HL-60/S4 treated with retinoic acid at 250 ng/mL for 4 days and 3 days (cell line): ENCODE measurements around the gene RAB44.
"Not testable (repeated sequence)": the region's sequence is repeated elsewhere in the genome, so short reads cannot be mapped to it uniquely, and the experiment has no call there.

Experiments used
- in situ Hi-C: fragments of 300-500 bp; cut with MboI; formaldehyde crosslinking; loops from 2 replicates; pipeline ENCODE4 v1.7.0; 2022; ENCODE audit warnings: low sequenced_read_pairs

Gene RAB44

GRCh38 chr6:36697481-36697903, at the start of gene RAB44:
RAB44 (plus strand) TSS chr6:36697826; CDS start chr6:36704236, 6,410 bp downstream.
- in situ Hi-C loops = no loop called here

GRCh38 chr6:36649086-36649485, 48.5 kb upstream of the RAB44 start:
- in situ Hi-C loops = no loop called here

GRCh38 chr6:36649701-36650484, 47.7 kb upstream of the RAB44 start:
- in situ Hi-C loops = no loop called here

GRCh38 chr6:36650848-36651478, 46.7 kb upstream of the RAB44 start:
- in situ Hi-C loops = no loop called here

- in situ Hi-C loops = no loop called here
These were observed 45.8 kb upstream of the RAB44 start for GRCh38 chr6:36651659-36652379.

- in situ Hi-C loops = not testable (repeated sequence)
These were observed 43.2 kb upstream of the RAB44 start for GRCh38 chr6:36654469-36654868.

GRCh38 chr6:36655085-36655724, 42.4 kb upstream of the RAB44 start:
- in situ Hi-C loops = no loop called here

GRCh38 chr6:36656441-36656840, 41.2 kb upstream of the RAB44 start:
- in situ Hi-C loops = no loop called here

- in situ Hi-C loops = no loop called here
These were observed 40.4 kb upstream of the RAB44 start for GRCh38 chr6:36657271-36657670.

- in situ Hi-C loops = no loop called here
These were observed 39.6 kb upstream of the RAB44 start for GRCh38 chr6:36657942-36658544.

GRCh38 chr6:36659271-36659670, 38.4 kb upstream of the RAB44 start:
- in situ Hi-C loops = no loop called here

- in situ Hi-C loops = no loop called here
These were observed 36.7 kb upstream of the RAB44 start for GRCh38 chr6:36660771-36661471.

- in situ Hi-C loops = no loop called here
These were observed 35.2 kb upstream of the RAB44 start for GRCh38 chr6:36662380-36662779.

GRCh38 chr6:36662827-36663256, 34.8 kb upstream of the RAB44 start:
- in situ Hi-C loops = no loop called here

- in situ Hi-C loops = no loop called here
These were observed 33.9 kb upstream of the RAB44 start for GRCh38 chr6:36663504-36664446.

- in situ Hi-C loops = no loop called here
These were observed 32.4 kb upstream of the RAB44 start for GRCh38 chr6:36665180-36665579.

- in situ Hi-C loops = no loop called here
These were observed 31.3 kb upstream of the RAB44 start for GRCh38 chr6:36666287-36666686.

- in situ Hi-C loops = no loop called here
These were observed 30.6 kb upstream of the RAB44 start for GRCh38 chr6:36666826-36667591.
